Tibial artery (tissue), 4 donors: ENCODE measurements around the gene NKX2-1.

ENCODE experiments used
- DNase-seq, 2 donors: peaks; one replicate each; pipeline ENCODE4 v3.0.0-alpha.2; 2019
- H3K27ac ChIP-seq, 2 donors: fragments of 200-600 bp; sonication (generic) in 1 of 2; 1 replicate in 1 of 2; 2 replicates in 1 of 2; pipeline ENCODE4 v1.5.1; 2018 to 2019; ENCODE audit warnings: mild to moderate bottlenecking in 1 of 2
- H3K27me3 ChIP-seq, 2 donors: fragments of 200-600 bp; sonication (generic) in 1 of 2; one replicate each; pipeline versions ENCODE4 v1.5.1 to v1.6.0; 2016 to 2019
- H3K36me3 ChIP-seq, 3 donors: fragments of 200-600 bp; sonication (generic) in 2 of 3; one replicate each; pipeline ENCODE4 v1.5.1; 2016 to 2019; ENCODE audit warnings: mild to moderate bottlenecking in 2 of 3
- H3K4me1 ChIP-seq, 4 donors: fragments of 200-600 bp; sonication (generic) in 2 of 4; 1 replicate in 3 of 4; 2 replicates in 1 of 4; pipeline ENCODE4 v1.5.1; 2016 to 2019
- H3K4me3 ChIP-seq, 2 donors: fragments of 200-600 bp; sonication (generic) in 1 of 2; 1 replicate in 1 of 2; 2 replicates in 1 of 2; pipeline ENCODE4 v1.5.1; 2018 to 2019; ENCODE audit warnings: mild to moderate bottlenecking in 2 of 2
- H3K9me3 ChIP-seq, 3 donors: fragments of 200-600 bp; sonication (generic) in 1 of 3; one replicate each; pipeline ENCODE4 v1.5.1; 2016 to 2019
- CTCF ChIP-seq, 2 experiments: fragments of 200-600 bp in 1 of 2; fragments of 450-650 bp in 1 of 2; IDR thresholded peaks; one replicate each; pipeline ENCODE4 v1.5.1; 2017 to 2019; ENCODE audit warnings: antibody characterized with exemption in 2 of 2, mild to moderate bottlenecking in 1 of 2, moderate library complexity in 1 of 2
- intact Hi-C: fragments of 100-400 bp; cut with DNase I; formaldehyde crosslinking; loops from one replicate; pipeline ENCODE4 v1.15.0; 2023; ENCODE audit warnings: low total_unique reads

NKX2-1 gene

GRCh38 chr14:36474593-36474992 lies 45.4 kb downstream of the NKX2-1 start:
- Histone ChIP-seq H3K4me1 (no peaks in the 10 kb centered on the region), H3K4me3 (no peak overlapping the region), H3K36me3 (no peaks in the 10 kb centered on the region), H3K27me3 (no peaks in the 10 kb centered on the region), H3K9me3 (no peaks in the 10 kb centered on the region), H3K27ac (no peak overlapping the region)
- intact Hi-C loops = no loop called here
- DNase-seq = no peak
- TF ChIP-seq CTCF (IDR thresholded peaks at IDR 0.05) = no peak

- Histone ChIP-seq H3K27ac (no peak overlapping the region), H3K36me3 (no peaks in the 10 kb centered on the region), H3K4me3 (no peak overlapping the region), H3K4me1 (no peaks in the 10 kb centered on the region), H3K27me3 (no peaks in the 10 kb centered on the region), H3K9me3 (no peaks in the 10 kb centered on the region)
- intact Hi-C loops = no loop called here
- no peak for TF ChIP-seq CTCF (IDR thresholded peaks at IDR 0.05)
- DNase-seq = no peak
Measured at GRCh38 chr14:36471431-36471830, 48.6 kb downstream of the NKX2-1 start.

GRCh38 chr14:36467332-36467731 lies 52.7 kb downstream of the NKX2-1 start:
- DNase-seq = no peak
- H3K27me3 ChIP-seq = no peaks in the 10 kb centered on the region
- H3K9me3 ChIP-seq = no peaks in the 10 kb centered on the region
- TF ChIP-seq CTCF (IDR thresholded peaks at IDR 0.05) = no peak
- no peak overlapping the region for H3K4me3 ChIP-seq
- no peaks in the 10 kb centered on the region for H3K4me1 ChIP-seq
- H3K27ac ChIP-seq = no peak overlapping the region
- intact Hi-C loops = loop anchor here (5.0 kb wide), 1 partner anchor 1540 kb away; no protein-coding TSS in a partner anchor
- no peaks in the 10 kb centered on the region for H3K36me3 ChIP-seq
